Measurements from ENCODE around the gene ITPK1.

ITPK1 gene

GRCh38 chr14:92973261-92973797 is 142.4 kb downstream of the ITPK1 start:
- TF ChIP-seq CTCF (conservative IDR thresholded peaks at IDR 0.05; ENCODE audit: low read depth, low read length): peak; percentile 51
- Histone ChIP-seq H3K9ac (no peak overlapping the region), H3K4me3 (IDR thresholded peaks at IDR 0.05; ENCODE audit: insufficient read depth, low read depth, low read length) (no peak overlapping the region), H3K27me3 (ENCODE audit: insufficient read depth, low read depth) (no peaks in the 10 kb centered on the region), H3K4me1 (ENCODE audit: low read depth, poor library complexity, severe bottlenecking) (no peaks in the 10 kb centered on the region), H3K36me3 (ENCODE audit: insufficient read depth) (no peaks in the 10 kb centered on the region), H3K4me2 (no peak overlapping the region), H2AFZ (ENCODE audit: low read depth) (no peak overlapping the region), H3K79me2 (ENCODE audit: insufficient read depth, low read depth) (no peaks in the 10 kb centered on the region), H4K20me1 (ENCODE audit: insufficient read depth) (no peaks in the 10 kb centered on the region), H3K27ac (no peak overlapping the region)

GRCh38 chr14:92971601-92972180 is 144.0 kb downstream of the ITPK1 start:
- H3K27ac ChIP-seq: no peak overlapping the region
- no peak for TF ChIP-seq CTCF (conservative IDR thresholded peaks at IDR 0.05; ENCODE audit: low read depth, low read length)
- H2AFZ ChIP-seq (ENCODE audit: low read depth): no peak overlapping the region
- H3K79me2 ChIP-seq (ENCODE audit: insufficient read depth, low read depth): no peaks in the 10 kb centered on the region
- H3K27me3 ChIP-seq (ENCODE audit: insufficient read depth, low read depth): no peaks in the 10 kb centered on the region
- no peaks in the 10 kb centered on the region for H4K20me1 ChIP-seq (ENCODE audit: insufficient read depth)
- H3K4me2 ChIP-seq: no peak overlapping the region
- no peak overlapping the region for H3K4me3 ChIP-seq (IDR thresholded peaks at IDR 0.05; ENCODE audit: insufficient read depth, low read depth, low read length)
- H3K4me1 ChIP-seq (ENCODE audit: low read depth, poor library complexity, severe bottlenecking): no peaks in the 10 kb centered on the region
- no peaks in the 10 kb centered on the region for H3K36me3 ChIP-seq (ENCODE audit: insufficient read depth)
- no peak overlapping the region for H3K9ac ChIP-seq

- no peak overlapping the region for H3K4me2 ChIP-seq
- H2AFZ ChIP-seq (ENCODE audit: low read depth): no peak overlapping the region
- H3K4me3 ChIP-seq (IDR thresholded peaks at IDR 0.05; ENCODE audit: insufficient read depth, low read depth, low read length): no peak overlapping the region
- no peaks in the 10 kb centered on the region for H3K36me3 ChIP-seq (ENCODE audit: insufficient read depth)
- H3K27me3 ChIP-seq (ENCODE audit: insufficient read depth, low read depth): no peaks in the 10 kb centered on the region
- H3K9ac ChIP-seq: no peak overlapping the region
- no peaks in the 10 kb centered on the region for H3K4me1 ChIP-seq (ENCODE audit: low read depth, poor library complexity, severe bottlenecking)
- H3K27ac ChIP-seq: no peak overlapping the region
- H4K20me1 ChIP-seq (ENCODE audit: insufficient read depth): no peaks in the 10 kb centered on the region
- H3K79me2 ChIP-seq (ENCODE audit: insufficient read depth, low read depth): no peaks in the 10 kb centered on the region
- TF ChIP-seq CTCF (conservative IDR thresholded peaks at IDR 0.05; ENCODE audit: low read depth, low read length): no peak
These were observed 145.5 kb downstream of the ITPK1 start for GRCh38 chr14:92970271-92970670.

GRCh38 chr14:92969871-92970270 is 145.9 kb downstream of the ITPK1 start:
- H4K20me1 ChIP-seq (ENCODE audit: insufficient read depth): no peaks in the 10 kb centered on the region
- no peak overlapping the region for H2AFZ ChIP-seq (ENCODE audit: low read depth)
- H3K27ac ChIP-seq: no peak overlapping the region
- H3K9ac ChIP-seq: no peak overlapping the region
- TF ChIP-seq CTCF (conservative IDR thresholded peaks at IDR 0.05; ENCODE audit: low read depth, low read length): no peak
- no peak overlapping the region for H3K4me3 ChIP-seq (IDR thresholded peaks at IDR 0.05; ENCODE audit: insufficient read depth, low read depth, low read length)
- no peak overlapping the region for H3K4me2 ChIP-seq
- no peaks in the 10 kb centered on the region for H3K27me3 ChIP-seq (ENCODE audit: insufficient read depth, low read depth)
- H3K4me1 ChIP-seq (ENCODE audit: low read depth, poor library complexity, severe bottlenecking): no peaks in the 10 kb centered on the region
- H3K79me2 ChIP-seq (ENCODE audit: insufficient read depth, low read depth): no peaks in the 10 kb centered on the region
- no peaks in the 10 kb centered on the region for H3K36me3 ChIP-seq (ENCODE audit: insufficient read depth)

All from KMS-11 (cell line).